Lung (tissue), 12 donors: Measurements from ENCODE around the gene OR51D1. TPM values are rescaled to one million over a fixed set of nuclear protein-coding genes. Genes with fewer than 3 reads are reported as not detected.

Source experiments
- ATAC-seq: fragments of 200-7000 bp; cut with Tn5 transposase; one replicate; pipeline ENCODE4 v1.9.1; 2020; ENCODE audit warnings: moderate number of reproducible peaks; ENCODE audit not compliant: insufficient read depth, low FRiP score
- DNase-seq, 3 donors: peaks; one replicate each; pipeline ENCODE4 v3.0.0-alpha.2; 2013 to 2017
- H3K27ac ChIP-seq, 2 donors: one replicate each; pipeline ENCODE4 v1.5.1; 2013; ENCODE audit warnings: mild to moderate bottlenecking in 2 of 2, moderate library complexity in 2 of 2, control low read depth in 1 of 2, inconsistent platforms in 1 of 2, low read depth in 1 of 2, low read length in 1 of 2
- H3K27me3 ChIP-seq, 3 donors: one replicate each; pipeline ENCODE4 v1.5.1; 2013; ENCODE audit warnings: low read length in 2 of 3; ENCODE audit not compliant: control insufficient read depth in 3 of 3, insufficient read depth in 3 of 3
- H3K36me3 ChIP-seq, 4 donors: one replicate each; pipeline ENCODE4 v1.5.1; 2013; ENCODE audit warnings: low read length in 4 of 4, mild to moderate bottlenecking in 1 of 4, moderate library complexity in 1 of 4; ENCODE audit not compliant: control insufficient read depth in 4 of 4, insufficient read depth in 4 of 4
- H3K4me1 ChIP-seq, 5 donors: one replicate each; pipeline ENCODE4 v1.5.1; 2013; ENCODE audit warnings: low read length in 5 of 5, mild to moderate bottlenecking in 2 of 5, moderate library complexity in 1 of 5; ENCODE audit not compliant: control insufficient read depth in 5 of 5, insufficient read depth in 5 of 5
- H3K4me3 ChIP-seq: one replicate; pipeline ENCODE4 v1.5.1; 2013; ENCODE audit warnings: mild to moderate bottlenecking, control low read depth, moderate library complexity
- H3K9ac ChIP-seq, 2 donors: one replicate each; pipeline ENCODE4 v1.5.1; 2013; ENCODE audit warnings: low read length in 2 of 2, control low read depth in 1 of 2; ENCODE audit not compliant: insufficient read depth in 1 of 2
- H3K9me3 ChIP-seq, 4 donors: one replicate each; pipeline ENCODE4 v1.5.1; 2013; ENCODE audit warnings: low read length in 3 of 4, mild to moderate bottlenecking in 1 of 4, moderate library complexity in 1 of 4; ENCODE audit not compliant: control insufficient read depth in 4 of 4, insufficient read depth in 3 of 4
- WGBS, 2 donors: extraction: QIAGEN DNeasy Blood & Tissue Kit; methylation state at CpG; one replicate each; pipeline ENCODE4 v1.1.7; 2013; 5-methylcytosine and 5-hydroxymethylcytosine counted together
- polyA plus RNA-seq, 2 donors: library from polyadenylated mRNA; stranded (reverse); fragments of 200-250 nt; gene quantifications; one replicate each; pipeline ENCODE4 v1.2.1, GENCODE V29; 2013
- total RNA-seq, 2 donors: library from RNA; depleted of rRNA in 1 of 2; stranded (reverse); fragments of >200 nt in 1 of 2; gene quantifications; one replicate each; pipeline ENCODE4 v1.2.1, GENCODE V29; 2014 to 2021
- TF ChIP-seq, protein P1 (sequence below): IDR thresholded peaks from 2 replicates; pipeline ENCODE4 v1.5.1; 2012; ENCODE audit warnings: mild to moderate bottlenecking; ENCODE audit errors: control extremely low read depth, extremely low read depth
- donor health status: control.
- donor health status: control.
- donor health status: Bipolar disorder and iron deficiency.
- donor health status: healthy.
- donor health status: DM: yes; HTN: yes; CAD: no.

OR51D1 gene
- total and polyA plus RNA-seq, 4 donors, result not detected

DNA sequence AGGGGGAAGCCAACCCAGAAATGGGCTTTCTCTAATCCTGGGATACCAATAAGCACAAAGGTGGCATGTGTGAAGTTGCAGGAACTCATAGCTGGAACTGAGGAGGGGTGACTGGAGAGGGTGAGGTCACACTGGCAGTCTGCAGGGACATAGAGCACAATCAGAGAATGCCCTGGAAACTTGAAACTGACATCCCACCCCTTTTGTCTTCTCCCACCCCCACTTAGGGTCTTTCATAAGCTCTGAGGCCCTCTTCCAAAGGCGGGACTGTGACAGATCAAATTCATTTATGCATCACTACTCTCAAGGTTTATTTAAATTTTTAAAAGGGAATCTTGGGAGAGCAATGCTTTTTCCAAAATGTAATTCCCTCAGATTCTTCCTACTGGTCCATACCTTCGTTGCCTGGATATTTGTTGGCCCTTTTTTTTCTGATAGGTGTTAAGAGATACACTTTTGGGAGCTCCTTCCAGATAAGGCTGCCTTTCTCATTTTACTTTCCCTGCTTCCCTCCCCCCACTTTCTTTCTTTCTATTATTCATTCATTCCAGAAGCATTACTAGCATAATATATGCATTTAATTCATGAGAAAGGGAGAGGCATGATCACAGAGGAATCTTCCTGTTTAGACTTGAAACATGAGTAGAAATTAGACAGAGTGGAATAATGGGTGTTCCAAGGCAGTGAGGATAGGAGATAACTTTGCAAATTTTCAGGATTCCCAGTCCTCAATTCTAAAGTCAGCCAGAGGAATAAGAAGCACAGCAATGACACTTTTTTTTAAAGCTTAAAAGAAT, 45.5 kb downstream of the OR51D1 start:
- WGBS, 2 donors, result 74 to 89% methylated on average over 2 of the region's 2 CpGs
- no peaks in the 10 kb centered on the region for H3K36me3 ChIP-seq
- H3K27ac ChIP-seq, result no peak overlapping the region
- no peaks in the 10 kb centered on the region for H3K4me1 ChIP-seq
- no peaks in the 10 kb centered on the region for H3K27me3 ChIP-seq
- H3K4me3 ChIP-seq, result no peak overlapping the region
- TF ChIP-seq, protein P1, sequence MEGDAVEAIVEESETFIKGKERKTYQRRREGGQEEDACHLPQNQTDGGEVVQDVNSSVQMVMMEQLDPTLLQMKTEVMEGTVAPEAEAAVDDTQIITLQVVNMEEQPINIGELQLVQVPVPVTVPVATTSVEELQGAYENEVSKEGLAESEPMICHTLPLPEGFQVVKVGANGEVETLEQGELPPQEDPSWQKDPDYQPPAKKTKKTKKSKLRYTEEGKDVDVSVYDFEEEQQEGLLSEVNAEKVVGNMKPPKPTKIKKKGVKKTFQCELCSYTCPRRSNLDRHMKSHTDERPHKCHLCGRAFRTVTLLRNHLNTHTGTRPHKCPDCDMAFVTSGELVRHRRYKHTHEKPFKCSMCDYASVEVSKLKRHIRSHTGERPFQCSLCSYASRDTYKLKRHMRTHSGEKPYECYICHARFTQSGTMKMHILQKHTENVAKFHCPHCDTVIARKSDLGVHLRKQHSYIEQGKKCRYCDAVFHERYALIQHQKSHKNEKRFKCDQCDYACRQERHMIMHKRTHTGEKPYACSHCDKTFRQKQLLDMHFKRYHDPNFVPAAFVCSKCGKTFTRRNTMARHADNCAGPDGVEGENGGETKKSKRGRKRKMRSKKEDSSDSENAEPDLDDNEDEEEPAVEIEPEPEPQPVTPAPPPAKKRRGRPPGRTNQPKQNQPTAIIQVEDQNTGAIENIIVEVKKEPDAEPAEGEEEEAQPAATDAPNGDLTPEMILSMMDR, result no peak
- ATAC-seq (no peak), DNase-seq (no peak)
- peaks cover 0 to 2% (median 0%) of the 10 kb centered on the region in 4 donors for H3K9me3 ChIP-seq
- H3K9ac ChIP-seq, result no peak overlapping the region

DNA sequence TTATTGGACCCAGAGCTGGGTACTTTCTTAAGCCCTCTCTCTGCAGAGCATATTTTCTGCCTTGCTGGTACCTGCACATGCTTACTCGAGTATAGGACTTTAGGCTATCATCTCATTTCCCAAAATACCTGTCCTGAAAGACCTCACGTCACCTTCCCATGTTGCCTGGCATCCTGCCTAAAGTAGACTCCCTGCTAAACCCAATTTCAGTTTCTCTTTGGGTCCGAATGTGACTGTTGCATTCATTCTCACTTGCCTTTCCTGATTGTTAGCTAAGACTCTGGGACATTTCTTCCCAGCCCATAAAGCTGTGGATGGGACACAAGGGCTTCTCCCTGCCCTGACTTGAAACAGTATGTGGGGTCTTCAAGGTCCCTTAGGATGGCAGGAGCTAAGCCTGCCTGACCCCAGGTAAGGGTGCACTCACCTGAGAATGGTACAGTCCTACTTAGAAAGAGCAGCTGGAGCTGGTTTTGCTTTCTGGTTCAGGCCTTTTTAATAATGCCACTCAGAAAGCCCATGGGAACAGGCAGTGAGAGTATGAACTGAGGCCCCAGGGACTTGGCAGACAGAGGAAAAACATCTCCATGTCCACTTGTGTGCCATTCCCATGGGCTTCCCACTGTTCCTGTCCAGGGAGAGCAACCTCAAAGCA, 47.5 kb downstream of the OR51D1 start:
- Histone ChIP-seq H3K9ac (no peak overlapping the region), H3K4me1 (no peaks in the 10 kb centered on the region), H3K36me3 (no peaks in the 10 kb centered on the region), H3K27ac (no peak overlapping the region), H3K9me3 (peaks cover 0 to 2% (median 0%) of the 10 kb centered on the region in 4 donors), H3K27me3 (no peaks in the 10 kb centered on the region), H3K4me3 (no peak overlapping the region)
- ATAC-seq, result no peak
- 74 to 87% methylated on average over 3 of the region's 3 CpGs for WGBS, 2 donors
- no peak for DNase-seq
- TF ChIP-seq, protein P1, result no peak

Other genes starting within 250 kb of the OR51D1 start
- 10 to 100 TPM; 15.2 to 19.8 TPM for gene TRIM21, start 243.8 kb upstream of the OR51D1 start, total RNA-seq
- gene TRIM21, start 243.8 kb upstream of the OR51D1 start, polyA plus RNA-seq, result 10 to 100 TPM; 17.8 to 32.0 TPM
- under 1 TPM in 1 of 2 donors, not detected in 1; 0.67 TPM for gene OR52K2, start 188.2 kb upstream of the OR51D1 start, total RNA-seq
- gene OR52K2, start 188.2 kb upstream of the OR51D1 start, polyA plus RNA-seq, result under 1 TPM in 1 of 2 donors, not detected in 1; 0.06 TPM
- gene OR52K1, start 154.8 kb upstream of the OR51D1 start, total RNA-seq, result under 1 TPM in 1 of 2 donors, not detected in 1; 0.18 TPM
- gene OR52K1, start 154.8 kb upstream of the OR51D1 start, polyA plus RNA-seq, result under 1 TPM in 1 of 2 donors, not detected in 1; 0.01 TPM
- gene OR52M1, start 92.3 kb upstream of the OR51D1 start, total RNA-seq, result not detected
- not detected for gene OR52M1, start 92.3 kb upstream of the OR51D1 start, polyA plus RNA-seq
- not detected for gene OR52I2, start 55.7 kb upstream of the OR51D1 start, total RNA-seq
- not detected for gene OR52I2, start 55.7 kb upstream of the OR51D1 start, polyA plus RNA-seq
- not detected for gene OR52I1, start 43.4 kb upstream of the OR51D1 start, total RNA-seq
- not detected for gene OR52I1, start 43.4 kb upstream of the OR51D1 start, polyA plus RNA-seq
- 10 to 100 TPM; 15.0 to 18.6 TPM for gene TRIM68, start 29.2 kb upstream of the OR51D1 start, total RNA-seq
- gene TRIM68, start 29.2 kb upstream of the OR51D1 start, polyA plus RNA-seq, result 1 to 10 TPM; 5.6 to 7.5 TPM
- under 1 TPM in 1 of 2 donors, not detected in 1; 0.60 TPM for gene OR51E1, start 6.5 kb downstream of the OR51D1 start, total RNA-seq
- gene OR51E1, start 6.5 kb downstream of the OR51D1 start, polyA plus RNA-seq, result under 1 TPM in 1 of 2 donors, not detected in 1; 0.01 TPM
- gene OR51E2, start 60.4 kb downstream of the OR51D1 start, total RNA-seq, result not detected
- gene OR51E2, start 60.4 kb downstream of the OR51D1 start, polyA plus RNA-seq, result not detected
- gene MMP26, start 67.3 kb downstream of the OR51D1 start, total RNA-seq, result not detected
- gene MMP26, start 67.3 kb downstream of the OR51D1 start, polyA plus RNA-seq, result not detected
- gene OR51F1, start 132.5 kb downstream of the OR51D1 start, total RNA-seq, result not detected
- gene OR51F1, start 132.5 kb downstream of the OR51D1 start, polyA plus RNA-seq, result not detected
- gene OR52R1, start 166.9 kb downstream of the OR51D1 start, total RNA-seq, result not detected
- gene OR52R1, start 166.9 kb downstream of the OR51D1 start, polyA plus RNA-seq, result not detected
- gene OR51F2, start 183.8 kb downstream of the OR51D1 start, total RNA-seq, result not detected
- gene OR51F2, start 183.8 kb downstream of the OR51D1 start, polyA plus RNA-seq, result not detected
- gene OR51S1, start 211.7 kb downstream of the OR51D1 start, total RNA-seq, result not detected
- not detected for gene OR51S1, start 211.7 kb downstream of the OR51D1 start, polyA plus RNA-seq
- gene OR51T1, start 244.4 kb downstream of the OR51D1 start, total RNA-seq, result not detected
- gene OR51T1, start 244.4 kb downstream of the OR51D1 start, polyA plus RNA-seq, result not detected